Measurements from ENCODE around the gene CIZ1.

The CIZ1 gene

GRCh38 chr9:128211186-128211980 lies 20.0 kb upstream of the CIZ1 start:
- no peak for TF ChIP-seq CTCF (IDR thresholded peaks at IDR 0.05; ENCODE audit: borderline replicate concordance, insufficient read depth, low read depth, low read length)
- H3K4me3 ChIP-seq (ENCODE audit: low read depth, low read length) = no peak overlapping the region

GRCh38 chr9:128208946-128209669 lies 17.7 kb upstream of the CIZ1 start:
- no peak for TF ChIP-seq CTCF (IDR thresholded peaks at IDR 0.05; ENCODE audit: borderline replicate concordance, insufficient read depth, low read depth, low read length)
- no peak overlapping the region for H3K4me3 ChIP-seq (ENCODE audit: low read depth, low read length)

GRCh38 chr9:128208386-128208785 lies 17.0 kb upstream of the CIZ1 start:
- no peak overlapping the region for H3K4me3 ChIP-seq (ENCODE audit: low read depth, low read length)
- TF ChIP-seq CTCF (IDR thresholded peaks at IDR 0.05; ENCODE audit: borderline replicate concordance, insufficient read depth, low read depth, low read length) = no peak

GRCh38 chr9:128206916-128207910 lies 15.8 kb upstream of the CIZ1 start:
- H3K4me3 ChIP-seq (ENCODE audit: low read depth, low read length) = no peak overlapping the region
- TF ChIP-seq CTCF (IDR thresholded peaks at IDR 0.05; ENCODE audit: borderline replicate concordance, insufficient read depth, low read depth, low read length) = no peak

- no peak overlapping the region for H3K4me3 ChIP-seq (ENCODE audit: low read depth, low read length)
- no peak for TF ChIP-seq CTCF (IDR thresholded peaks at IDR 0.05; ENCODE audit: borderline replicate concordance, insufficient read depth, low read depth, low read length)
Observed at GRCh38 chr9:128206484-128206883, 15.1 kb upstream of the CIZ1 start.

- TF ChIP-seq CTCF (IDR thresholded peaks at IDR 0.05; ENCODE audit: borderline replicate concordance, insufficient read depth, low read depth, low read length) = no peak
- H3K4me3 ChIP-seq (ENCODE audit: low read depth, low read length) = no peak overlapping the region
Observed at GRCh38 chr9:128205296-128205944, 14.0 kb upstream of the CIZ1 start.
